HG03469 (cell line): ENCODE measurements around the gene MSI2.

Experiments
- ATAC-seq: cut with Tn5 transposase; IDR thresholded peaks from one replicate; pipeline ENCODE4 v1.9.1; 2021; ENCODE audit warnings: mild to moderate bottlenecking, moderate library complexity, moderate number of reproducible peaks; ENCODE audit not compliant: unreplicated experiment

The MSI2 gene

GRCh38 chr17:57544834-57545463, 288.6 kb downstream of the MSI2 start:
- ATAC-seq: no peak

GRCh38 chr17:57545731-57546342, 289.5 kb downstream of the MSI2 start:
- ATAC-seq: no peak

- ATAC-seq: no peak
These were observed 292.4 kb downstream of the MSI2 start for GRCh38 chr17:57548421-57549410.

GRCh38 chr17:57549468-57549867, 293.1 kb downstream of the MSI2 start:
- ATAC-seq: no peak

GRCh38 chr17:57550016-57550415, 293.7 kb downstream of the MSI2 start:
- ATAC-seq: no peak

GRCh38 chr17:57550668-57551315, 294.5 kb downstream of the MSI2 start:
- ATAC-seq: no peak

GRCh38 chr17:57551321-57552079, 295.2 kb downstream of the MSI2 start:
- peak; percentile 42 for ATAC-seq

GRCh38 chr17:57552114-57552624, 295.8 kb downstream of the MSI2 start:
- ATAC-seq: no peak

- ATAC-seq: no peak
These were observed 297.2 kb downstream of the MSI2 start for GRCh38 chr17:57553526-57553925.

- ATAC-seq: no peak
These were observed 297.9 kb downstream of the MSI2 start for GRCh38 chr17:57553991-57554825.

- ATAC-seq: no peak
These were observed 298.7 kb downstream of the MSI2 start for GRCh38 chr17:57554826-57555635.

GRCh38 chr17:57555636-57556175, 299.4 kb downstream of the MSI2 start:
- no peak for ATAC-seq

GRCh38 chr17:57556320-57556719, 300.0 kb downstream of the MSI2 start:
- no peak for ATAC-seq

- ATAC-seq: no peak
These were observed 300.7 kb downstream of the MSI2 start for GRCh38 chr17:57556977-57557376.

- no peak for ATAC-seq
These were observed 301.1 kb downstream of the MSI2 start for GRCh38 chr17:57557416-57557815.

GRCh38 chr17:57557834-57558681, 301.7 kb downstream of the MSI2 start:
- no peak for ATAC-seq

- ATAC-seq: no peak
These were observed 302.9 kb downstream of the MSI2 start for GRCh38 chr17:57559226-57559625.
